ENCODE results near the gene PSMD6.

PSMD6 gene

DNA sequence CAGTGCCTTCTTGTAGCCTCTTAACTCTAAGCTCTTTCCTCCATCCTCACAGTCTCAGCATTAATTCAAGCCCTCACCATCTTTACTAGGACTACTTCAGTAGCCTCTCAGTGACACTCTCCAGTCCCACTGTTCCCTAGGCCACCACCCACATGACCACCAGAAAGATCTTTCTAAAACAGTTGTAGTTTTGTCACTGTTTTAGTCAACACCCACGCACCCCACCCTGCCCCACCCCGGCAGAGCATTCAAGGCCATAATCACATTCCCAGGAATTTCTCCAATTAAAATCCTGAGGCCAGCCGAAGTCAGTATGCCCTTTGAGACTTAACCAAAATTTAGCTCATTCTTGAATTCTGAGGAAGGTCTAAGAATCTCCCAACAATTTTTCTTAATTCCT is 31.2 kb upstream of the PSMD6 start:
- no peak overlapping the region for H3K4me3 Mint-ChIP-seq
- H3K9me3 Mint-ChIP-seq: no peaks in the 10 kb centered on the region
- H3K4me1 Mint-ChIP-seq (ENCODE audit: low read depth): peaks cover 8% of the 10 kb centered on the region
- intact Hi-C loops (cut with micrococcal nuclease): no loop called here
- peaks cover 16% of the 10 kb centered on the region for H3K27me3 Mint-ChIP-seq
- no peak overlapping the region for H3K27ac Mint-ChIP-seq
- no peaks in the 10 kb centered on the region for H3K36me3 Mint-ChIP-seq (ENCODE audit: low read depth)

DNA sequence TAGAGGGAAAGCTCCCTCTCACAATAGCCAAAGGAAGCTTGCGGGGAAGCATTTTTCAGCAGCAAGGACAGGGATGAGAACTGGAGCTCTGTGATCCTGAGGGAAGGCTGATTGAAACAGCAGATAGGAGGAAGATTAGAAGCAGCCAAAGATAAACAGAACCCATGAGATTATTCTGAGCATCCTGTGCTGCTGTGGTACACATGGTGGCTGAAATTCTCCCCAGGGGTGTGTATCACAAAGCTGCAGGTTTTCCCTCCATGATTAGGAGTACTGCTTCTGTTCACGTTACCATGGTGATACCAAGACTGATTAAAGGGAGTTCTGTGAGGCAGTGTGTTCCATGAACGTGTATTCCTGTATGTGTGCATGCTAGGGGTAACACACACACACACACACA is 30.3 kb upstream of the PSMD6 start:
- Mint-ChIP-seq H3K27ac (no peak overlapping the region), H3K4me3 (no peak overlapping the region), H3K27me3 (peaks cover 13% of the 10 kb centered on the region), H3K4me1 (ENCODE audit: low read depth) (peaks cover 12% of the 10 kb centered on the region), H3K36me3 (ENCODE audit: low read depth) (no peaks in the 10 kb centered on the region), H3K9me3 (no peaks in the 10 kb centered on the region)
- intact Hi-C loops (cut with micrococcal nuclease): no loop called here

DNA sequence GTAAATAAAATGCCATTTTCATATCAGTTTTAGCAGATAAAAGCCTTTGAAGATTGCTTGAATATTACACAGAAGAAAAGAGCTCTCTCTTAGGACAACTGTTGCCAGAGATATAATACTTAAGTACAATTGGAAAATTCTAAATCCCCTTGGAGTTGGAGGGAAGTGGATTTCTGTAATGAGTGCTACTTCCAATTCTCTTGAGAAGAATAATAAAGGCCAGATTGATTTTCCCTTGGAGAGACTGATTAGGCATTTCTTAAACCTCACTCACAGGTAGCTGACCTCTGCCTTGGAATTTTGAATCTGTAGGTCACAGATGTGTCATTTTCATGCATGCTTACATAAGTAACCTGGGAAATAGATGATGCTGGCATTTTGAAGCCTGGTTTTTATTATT is 29.8 kb upstream of the PSMD6 start:
- Mint-ChIP-seq H3K27ac (no peak overlapping the region), H3K27me3 (peaks cover 11% of the 10 kb centered on the region), H3K4me3 (no peak overlapping the region), H3K9me3 (no peaks in the 10 kb centered on the region), H3K36me3 (ENCODE audit: low read depth) (no peaks in the 10 kb centered on the region), H3K4me1 (ENCODE audit: low read depth) (peaks cover 15% of the 10 kb centered on the region)
- intact Hi-C loops (cut with micrococcal nuclease): no loop called here

GRCh38 chr3:64049832-64050231 is 26.5 kb upstream of the PSMD6 start:
- Mint-ChIP-seq H3K9me3 (no peaks in the 10 kb centered on the region), H3K27ac (no peak overlapping the region), H3K27me3 (peaks cover 10% of the 10 kb centered on the region), H3K4me3 (no peak overlapping the region), H3K4me1 (ENCODE audit: low read depth) (peaks cover 14% of the 10 kb centered on the region), H3K36me3 (ENCODE audit: low read depth) (no peaks in the 10 kb centered on the region)
- intact Hi-C loops (cut with micrococcal nuclease): no loop called here

DNA sequence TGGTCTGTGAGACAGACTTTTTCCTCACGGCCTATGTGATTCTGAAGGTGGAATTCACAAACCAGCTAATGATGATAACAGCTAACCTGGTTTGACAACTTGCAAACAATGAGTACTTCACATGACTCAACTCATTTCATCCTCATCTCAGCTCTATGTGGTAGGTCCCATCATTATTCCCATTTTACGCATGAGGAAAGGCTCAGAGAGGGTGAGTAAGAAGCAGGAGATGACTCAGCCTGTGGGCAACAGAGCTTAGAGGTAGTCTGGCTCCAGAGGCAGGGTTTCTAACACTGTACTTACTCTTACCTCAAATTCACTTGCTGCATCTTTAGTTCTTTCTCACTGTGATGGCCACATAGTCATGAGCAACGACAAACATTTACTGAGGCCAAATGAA is 25.8 kb upstream of the PSMD6 start:
- no peak overlapping the region for H3K27ac Mint-ChIP-seq

DNA sequence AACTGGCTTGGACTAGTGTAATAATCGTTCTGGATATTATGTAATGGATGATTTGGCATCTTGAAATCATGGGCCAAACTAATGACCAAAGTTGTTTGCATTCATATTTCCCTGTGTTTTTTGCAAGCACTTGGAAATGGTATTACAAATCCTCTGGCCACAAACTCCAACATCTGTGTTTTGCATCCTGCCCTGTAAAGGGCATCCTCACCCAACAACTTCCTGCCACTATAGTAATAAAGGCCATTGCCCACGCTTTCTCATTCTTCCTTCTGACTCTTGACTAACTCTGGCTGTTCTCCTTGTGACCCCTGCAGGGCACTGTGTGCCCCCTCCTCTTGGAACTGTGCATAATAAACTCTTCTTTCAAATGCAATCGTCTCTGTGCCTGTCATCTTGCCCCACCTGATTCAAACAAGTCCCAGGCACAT is 25.4 kb upstream of the PSMD6 start:
- Mint-ChIP-seq H3K27ac (no peak overlapping the region), H3K4me3 (no peak overlapping the region), H3K9me3 (no peaks in the 10 kb centered on the region), H3K4me1 (ENCODE audit: low read depth) (peaks cover 14% of the 10 kb centered on the region), H3K36me3 (ENCODE audit: low read depth) (no peaks in the 10 kb centered on the region), H3K27me3 (peaks cover 8% of the 10 kb centered on the region)
- intact Hi-C loops (cut with micrococcal nuclease): no loop called here

More for the DNA sequence above, 25.8 kb upstream of the PSMD6 start:
- peaks cover 7% of the 10 kb centered on the region for H3K27me3 Mint-ChIP-seq
- intact Hi-C loops (cut with micrococcal nuclease): no loop called here
- H3K36me3 Mint-ChIP-seq (ENCODE audit: low read depth): no peaks in the 10 kb centered on the region
- H3K4me3 Mint-ChIP-seq: no peak overlapping the region
- no peaks in the 10 kb centered on the region for H3K9me3 Mint-ChIP-seq
- peaks cover 14% of the 10 kb centered on the region for H3K4me1 Mint-ChIP-seq (ENCODE audit: low read depth)

DNA sequence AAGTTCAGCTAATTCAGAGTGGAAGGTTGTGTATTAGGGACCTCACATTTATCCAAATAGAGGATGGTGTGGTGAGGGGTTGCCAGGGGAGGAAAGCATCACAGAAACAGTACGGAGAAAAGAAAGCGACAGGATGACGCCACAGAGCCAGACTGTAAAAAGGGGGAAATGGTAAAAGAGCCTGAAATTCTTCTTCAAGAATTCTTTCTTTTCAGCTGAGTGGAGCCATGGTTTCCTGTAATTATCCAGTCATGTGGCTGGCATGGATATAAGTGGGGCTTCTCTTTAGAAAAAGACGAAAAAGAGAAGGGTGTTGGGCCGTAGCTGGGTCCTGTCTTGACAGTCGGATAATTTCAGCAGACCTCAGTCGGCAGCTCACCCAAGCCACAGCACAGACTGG is 24.5 kb upstream of the PSMD6 start:
- intact Hi-C loops (cut with micrococcal nuclease): no loop called here
- no peaks in the 10 kb centered on the region for H3K9me3 Mint-ChIP-seq
- peaks cover 8% of the 10 kb centered on the region for H3K27me3 Mint-ChIP-seq
- H3K4me1 Mint-ChIP-seq (ENCODE audit: low read depth): peaks cover 14% of the 10 kb centered on the region
- no peak overlapping the region for H3K27ac Mint-ChIP-seq
- no peak overlapping the region for H3K4me3 Mint-ChIP-seq
- no peaks in the 10 kb centered on the region for H3K36me3 Mint-ChIP-seq (ENCODE audit: low read depth)

DNA sequence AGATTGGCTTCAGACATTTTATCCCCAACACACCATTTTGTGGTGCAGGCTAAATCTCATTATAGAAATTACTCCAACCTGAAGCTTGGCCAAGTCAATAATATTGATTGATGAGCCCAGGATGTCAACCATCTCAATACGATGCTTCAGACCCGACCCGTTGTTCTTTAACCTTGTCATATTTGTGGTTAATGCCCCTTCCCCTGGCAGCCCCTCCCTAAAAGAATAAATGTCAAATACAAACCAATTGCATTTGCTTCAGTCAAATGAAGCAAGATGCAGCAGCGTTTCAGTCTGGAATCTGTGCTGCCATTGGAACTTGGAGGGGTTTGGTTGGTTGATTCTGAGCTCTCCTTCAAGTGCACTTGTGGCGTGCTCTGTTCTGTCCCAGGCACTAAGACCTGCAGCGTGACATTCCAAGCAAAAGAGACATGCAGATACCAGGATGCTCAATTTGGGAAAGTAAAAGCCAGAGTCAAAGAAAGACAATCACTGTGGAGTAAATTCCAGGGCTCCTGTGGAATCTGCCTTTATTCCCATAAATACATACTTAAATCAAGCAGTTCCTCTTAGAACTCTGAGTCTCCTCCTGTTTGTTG is 23.8 kb upstream of the PSMD6 start:
- no peak overlapping the region for H3K4me3 Mint-ChIP-seq
- no peaks in the 10 kb centered on the region for H3K36me3 Mint-ChIP-seq (ENCODE audit: low read depth)
- H3K27me3 Mint-ChIP-seq: peaks cover 8% of the 10 kb centered on the region
- peaks cover 14% of the 10 kb centered on the region for H3K4me1 Mint-ChIP-seq (ENCODE audit: low read depth)
- H3K27ac Mint-ChIP-seq: no peak overlapping the region
- no peaks in the 10 kb centered on the region for H3K9me3 Mint-ChIP-seq
- intact Hi-C loops (cut with micrococcal nuclease): no loop called here

GRCh38 chr3:64046592-64046991 is 23.3 kb upstream of the PSMD6 start:
- intact Hi-C loops (cut with micrococcal nuclease): no loop called here
- no peak overlapping the region for H3K27ac Mint-ChIP-seq
- H3K4me1 Mint-ChIP-seq (ENCODE audit: low read depth): peaks cover 14% of the 10 kb centered on the region
- H3K27me3 Mint-ChIP-seq: peaks cover 12% of the 10 kb centered on the region
- H3K9me3 Mint-ChIP-seq: no peaks in the 10 kb centered on the region
- H3K36me3 Mint-ChIP-seq (ENCODE audit: low read depth): no peaks in the 10 kb centered on the region
- H3K4me3 Mint-ChIP-seq: no peak overlapping the region

GRCh38 chr3:64042952-64043351 is 19.7 kb upstream of the PSMD6 start:
- H3K4me1 Mint-ChIP-seq (ENCODE audit: low read depth): peaks cover 5% of the 10 kb centered on the region
- H3K36me3 Mint-ChIP-seq (ENCODE audit: low read depth): no peaks in the 10 kb centered on the region
- peaks cover 14% of the 10 kb centered on the region for H3K27me3 Mint-ChIP-seq
- H3K27ac Mint-ChIP-seq: no peak overlapping the region
- H3K4me3 Mint-ChIP-seq: no peak overlapping the region
- intact Hi-C loops (cut with micrococcal nuclease): no loop called here
- no peaks in the 10 kb centered on the region for H3K9me3 Mint-ChIP-seq

DNA sequence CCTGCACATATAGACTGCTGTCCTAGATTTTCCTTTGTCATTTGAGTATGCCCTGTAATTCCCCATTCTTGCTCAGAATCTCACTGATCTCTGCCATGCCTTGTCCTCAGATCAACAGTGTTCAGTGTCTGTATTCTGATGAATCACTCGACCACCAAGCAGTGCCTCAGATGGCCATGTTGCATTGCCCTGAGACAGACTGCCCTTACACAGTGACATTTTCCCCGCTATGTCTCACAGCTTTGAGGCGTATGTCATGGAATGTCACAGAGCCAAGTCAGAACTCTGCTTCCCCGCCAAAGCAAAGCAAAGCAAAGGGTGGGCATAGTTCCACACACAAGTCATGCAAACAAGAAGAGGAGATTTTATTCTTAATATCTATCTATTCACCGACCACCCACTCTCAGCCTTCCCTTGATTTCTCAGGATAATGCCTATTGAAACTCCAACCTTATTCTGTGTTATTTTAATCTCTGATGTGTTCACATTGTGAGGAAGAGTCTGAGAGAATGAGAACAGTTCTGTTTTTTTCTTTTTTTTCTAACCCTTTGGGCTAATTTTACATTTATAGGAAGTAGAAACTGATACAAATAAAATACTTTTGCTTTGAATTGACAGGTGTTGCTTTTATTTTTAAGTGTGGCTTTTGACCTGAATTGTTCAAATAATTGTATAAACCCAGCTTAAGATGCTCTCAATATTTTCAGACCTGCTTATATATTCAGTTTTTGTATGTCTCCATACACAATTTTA is 16.9 kb upstream of the PSMD6 start:
- peaks cover 14% of the 10 kb centered on the region for H3K27me3 Mint-ChIP-seq
- H3K4me1 Mint-ChIP-seq (ENCODE audit: low read depth): no peaks in the 10 kb centered on the region
- intact Hi-C loops (cut with micrococcal nuclease): no loop called here
- no peak overlapping the region for H3K27ac Mint-ChIP-seq
- no peaks in the 10 kb centered on the region for H3K9me3 Mint-ChIP-seq
- no peaks in the 10 kb centered on the region for H3K36me3 Mint-ChIP-seq (ENCODE audit: low read depth)
- H3K4me3 Mint-ChIP-seq: no peak overlapping the region

- H3K9me3 Mint-ChIP-seq: no peaks in the 10 kb centered on the region
- intact Hi-C loops (cut with micrococcal nuclease): no loop called here
- H3K4me1 Mint-ChIP-seq (ENCODE audit: low read depth): no peaks in the 10 kb centered on the region
- H3K27ac Mint-ChIP-seq: no peak overlapping the region
- no peaks in the 10 kb centered on the region for H3K36me3 Mint-ChIP-seq (ENCODE audit: low read depth)
- H3K4me3 Mint-ChIP-seq: no peak overlapping the region
- H3K27me3 Mint-ChIP-seq: peaks cover 16% of the 10 kb centered on the region
Observed at GRCh38 chr3:64039332-64039731, 16.0 kb upstream of the PSMD6 start.

DNA sequence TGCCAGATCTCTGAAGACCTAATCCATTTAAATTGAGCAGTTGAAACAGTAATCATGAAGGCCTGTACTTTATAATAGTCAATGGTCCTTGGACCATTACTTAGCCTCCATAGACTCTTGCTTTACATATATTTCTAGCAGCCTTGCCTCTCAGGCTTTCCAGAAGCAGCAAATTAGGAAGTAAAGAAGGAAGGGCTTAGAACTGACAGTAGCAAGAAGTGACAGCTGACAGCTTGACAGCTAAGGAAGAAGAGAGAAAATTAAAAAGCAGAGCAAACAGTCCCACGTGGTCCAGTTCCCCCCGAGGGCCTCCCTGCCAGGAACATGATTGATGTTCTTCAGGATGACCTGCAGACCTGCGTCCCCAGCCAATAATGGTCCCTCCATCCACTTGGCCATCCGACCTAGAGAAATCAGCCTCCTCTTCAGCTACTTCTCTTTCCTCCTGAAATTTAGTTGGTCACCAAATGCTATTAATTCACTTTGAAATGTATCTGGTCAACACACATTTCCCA is 15.0 kb upstream of the PSMD6 start:
- no peaks in the 10 kb centered on the region for H3K4me1 Mint-ChIP-seq (ENCODE audit: low read depth)
- intact Hi-C loops (cut with micrococcal nuclease): no loop called here

GRCh38 chr3:64037084-64037483 is 13.8 kb upstream of the PSMD6 start:
- Mint-ChIP-seq H3K9me3 (no peaks in the 10 kb centered on the region), H3K36me3 (ENCODE audit: low read depth) (no peaks in the 10 kb centered on the region), H3K27me3 (peaks cover 23% of the 10 kb centered on the region), H3K4me3 (no peak overlapping the region), H3K4me1 (ENCODE audit: low read depth) (no peaks in the 10 kb centered on the region), H3K27ac (no peak overlapping the region)
- intact Hi-C loops (cut with micrococcal nuclease): no loop called here

More for the DNA sequence above, 15.0 kb upstream of the PSMD6 start:
- no peaks in the 10 kb centered on the region for H3K9me3 Mint-ChIP-seq
- H3K4me3 Mint-ChIP-seq: no peak overlapping the region
- H3K36me3 Mint-ChIP-seq (ENCODE audit: low read depth): no peaks in the 10 kb centered on the region
- no peak overlapping the region for H3K27ac Mint-ChIP-seq
- peaks cover 15% of the 10 kb centered on the region for H3K27me3 Mint-ChIP-seq

Data from dendritic cell treated with granulocyte-macrophage colony-stimulating factor and Interleukin-4, amounts not matched to agents 40 ng/mL and 50 ng/mL, for 4 days (primary cell).